GM21825 (cell line): ENCODE results near the gene SLC15A4.
"Not testable (repeated sequence)": the region's sequence is repeated elsewhere in the genome, so short reads cannot be mapped to it uniquely, and the experiment has no call there.

Experiments
- ATAC-seq: cut with Tn5 transposase; IDR thresholded peaks from one replicate; pipeline ENCODE4 v1.9.1; 2021; ENCODE audit warnings: mild to moderate bottlenecking, moderate library complexity; ENCODE audit not compliant: unreplicated experiment

The SLC15A4 gene

GRCh38 chr12:128815779-128816642 lies 7.7 kb downstream of the SLC15A4 start:
- ATAC-seq: no peak

GRCh38 chr12:128814411-128815261 lies 9.1 kb downstream of the SLC15A4 start:
- no peak for ATAC-seq

DNA sequence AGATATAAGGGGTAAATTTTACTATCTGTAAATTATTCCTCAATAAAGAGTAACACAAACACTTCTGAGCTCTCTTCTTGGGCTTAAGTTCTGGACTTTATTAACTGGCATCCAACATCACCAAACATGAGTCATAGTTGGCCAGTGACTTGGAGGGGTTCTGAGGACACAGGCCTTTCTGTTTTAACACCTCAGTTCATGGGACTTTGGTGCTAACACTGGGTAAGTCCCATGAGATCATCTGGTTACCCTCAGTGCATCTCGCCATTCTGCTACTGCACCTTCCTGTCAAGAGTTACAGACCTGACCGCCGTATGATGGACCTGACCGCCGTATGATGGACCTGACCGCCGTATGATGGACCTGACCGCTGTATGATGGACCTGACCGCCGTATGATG lies 9.9 kb downstream of the SLC15A4 start:
- ATAC-seq: peak; percentile 30

DNA sequence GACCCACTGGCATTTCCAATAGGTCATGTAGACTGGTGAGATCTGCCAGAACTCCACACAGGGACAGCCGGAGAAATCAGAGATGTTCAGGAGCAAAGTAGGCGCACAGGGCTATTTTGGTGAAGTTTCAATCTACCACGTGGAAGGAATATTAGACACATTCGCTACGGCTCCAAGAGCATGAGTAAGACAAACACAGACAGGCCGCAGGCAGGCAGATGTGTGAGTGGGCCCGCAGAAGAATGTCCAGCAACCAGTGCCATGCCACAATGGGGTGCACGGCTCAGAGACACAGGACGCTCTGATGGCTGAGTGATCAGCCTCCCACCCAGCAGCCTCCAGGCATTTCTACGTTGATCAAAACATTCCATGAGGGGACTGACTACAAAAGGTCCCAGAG lies 10.4 kb downstream of the SLC15A4 start:
- no peak for ATAC-seq

DNA sequence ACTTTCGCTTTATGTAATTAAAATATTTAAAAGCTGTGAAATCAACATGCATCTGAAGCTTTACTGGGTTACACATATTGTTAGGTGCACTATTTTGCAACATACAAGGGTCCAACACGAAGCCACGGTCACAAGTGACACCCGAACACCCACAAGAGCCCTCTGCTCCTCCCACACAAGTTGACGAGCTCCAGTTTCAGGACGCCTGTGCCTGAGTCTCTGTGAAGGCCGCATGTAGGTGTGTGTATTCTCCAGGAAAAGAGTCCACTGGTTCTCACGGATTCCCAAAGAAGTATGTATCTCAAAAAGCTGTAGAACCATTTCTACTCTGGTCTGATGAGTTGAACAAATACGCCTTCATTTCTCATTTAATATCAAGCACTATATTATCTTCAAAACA lies 12.0 kb downstream of the SLC15A4 start:
- ATAC-seq: no peak

DNA sequence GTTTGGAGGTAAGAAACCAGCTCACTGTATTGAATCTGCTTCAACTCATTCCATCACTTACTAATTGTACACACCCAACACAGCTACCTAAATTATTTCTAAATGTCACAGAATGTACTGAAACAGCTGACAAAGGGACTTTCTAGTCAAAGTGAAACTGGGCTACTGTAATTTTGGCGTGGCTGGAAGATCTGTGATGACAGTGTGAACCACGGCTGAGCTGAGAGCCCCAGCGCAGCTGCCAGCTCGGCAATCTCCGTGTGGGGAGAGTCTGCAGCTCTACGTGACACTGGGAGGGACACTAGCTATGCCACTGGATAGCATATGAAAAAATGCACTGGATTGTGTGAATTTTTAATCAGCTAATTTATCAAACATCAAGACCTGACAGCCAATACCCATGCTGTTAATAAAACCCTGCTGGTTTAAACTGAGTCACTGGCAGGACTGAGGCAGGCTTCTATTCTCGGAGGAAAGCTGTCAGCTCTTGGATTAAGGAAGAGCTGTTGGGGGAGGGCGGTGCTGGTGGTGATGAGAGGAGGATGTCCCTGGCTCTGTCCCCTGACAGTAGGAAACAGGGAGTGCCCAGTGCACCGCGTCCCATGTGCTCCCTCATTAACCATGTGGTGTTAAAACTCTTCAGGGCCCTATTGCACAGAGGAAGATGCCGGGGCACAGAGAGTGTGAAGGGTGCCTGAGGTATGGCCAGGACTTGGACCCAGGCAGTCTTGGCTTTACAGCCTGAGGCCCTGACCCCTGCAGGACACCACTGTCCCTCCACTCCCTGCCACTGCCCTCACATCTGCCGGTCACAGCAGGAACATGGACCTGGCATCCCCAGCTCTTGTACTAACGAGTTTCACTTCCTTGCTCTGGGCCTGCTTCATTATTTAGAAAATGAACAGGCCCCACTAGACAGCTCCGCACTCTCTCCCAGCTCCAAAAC lies 13.3 kb downstream of the SLC15A4 start:
- peak; percentile 71 for ATAC-seq

GRCh38 chr12:128808651-128809050 lies 15.1 kb downstream of the SLC15A4 start:
- no peak for ATAC-seq

GRCh38 chr12:128807161-128807724 lies 16.5 kb downstream of the SLC15A4 start:
- ATAC-seq: no peak

DNA sequence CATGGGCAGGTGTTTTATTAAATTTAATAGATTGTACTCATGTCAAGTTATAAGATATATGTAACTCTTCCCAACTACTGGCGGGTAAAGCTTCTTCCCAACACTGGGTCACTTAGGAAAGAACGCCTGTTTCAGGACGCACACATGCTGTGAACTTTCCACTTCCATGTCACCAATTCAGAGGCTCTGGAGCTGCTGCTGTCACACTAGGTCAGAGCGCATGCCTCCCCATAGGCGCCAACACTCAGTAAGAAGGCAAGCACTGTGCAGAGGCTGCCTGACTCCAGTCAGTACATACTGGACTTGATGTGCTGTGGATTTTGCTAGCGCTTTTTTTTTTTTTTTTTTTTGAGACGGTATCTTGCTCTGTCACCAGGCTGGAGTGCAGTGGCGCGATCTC lies 17.2 kb downstream of the SLC15A4 start:
- no peak for ATAC-seq

- ATAC-seq: not testable (repeated sequence)
These were observed 18.4 kb downstream of the SLC15A4 start for GRCh38 chr12:128805406-128805805.

DNA sequence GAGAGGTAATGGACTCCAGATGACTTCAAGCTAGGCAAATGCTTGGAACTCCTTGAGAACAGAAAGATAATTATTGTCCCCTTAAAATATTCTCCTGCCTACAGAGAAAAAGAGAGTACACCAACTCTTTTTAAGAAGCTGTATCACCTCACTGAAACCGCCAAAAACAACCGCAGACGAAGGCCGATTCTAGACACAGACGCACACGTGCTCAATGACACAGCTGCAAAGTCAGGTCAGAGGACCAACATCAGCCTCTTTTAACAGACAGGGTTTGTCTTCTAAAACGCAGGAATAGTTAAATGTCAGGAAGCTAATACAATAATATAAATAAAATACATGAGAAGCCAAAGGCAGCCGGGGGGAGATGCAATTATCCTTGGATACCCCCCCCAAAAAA lies 19.0 kb downstream of the SLC15A4 start:
- ATAC-seq: no peak

- ATAC-seq: no peak
These were observed 20.0 kb downstream of the SLC15A4 start for GRCh38 chr12:128803788-128804187.

DNA sequence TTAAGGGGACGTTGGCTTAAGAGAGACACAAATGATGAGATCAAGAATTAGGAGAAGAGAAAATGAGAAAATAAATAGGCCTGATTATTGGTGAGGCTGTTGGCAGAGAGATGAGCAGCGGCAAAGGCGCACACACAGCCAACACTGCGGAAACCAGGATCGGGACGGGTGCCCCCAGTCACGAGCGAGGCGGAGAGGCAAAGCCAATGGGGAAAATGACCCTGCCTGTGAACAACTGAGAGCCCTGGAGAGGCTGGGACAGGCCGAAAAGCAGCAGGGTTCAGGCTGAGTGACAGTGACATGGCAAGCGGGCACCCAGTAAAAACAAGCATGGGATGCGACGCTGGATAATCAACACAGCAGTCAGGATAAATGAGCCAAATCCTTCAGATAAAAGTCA lies 21.0 kb downstream of the SLC15A4 start:
- no peak for ATAC-seq

DNA sequence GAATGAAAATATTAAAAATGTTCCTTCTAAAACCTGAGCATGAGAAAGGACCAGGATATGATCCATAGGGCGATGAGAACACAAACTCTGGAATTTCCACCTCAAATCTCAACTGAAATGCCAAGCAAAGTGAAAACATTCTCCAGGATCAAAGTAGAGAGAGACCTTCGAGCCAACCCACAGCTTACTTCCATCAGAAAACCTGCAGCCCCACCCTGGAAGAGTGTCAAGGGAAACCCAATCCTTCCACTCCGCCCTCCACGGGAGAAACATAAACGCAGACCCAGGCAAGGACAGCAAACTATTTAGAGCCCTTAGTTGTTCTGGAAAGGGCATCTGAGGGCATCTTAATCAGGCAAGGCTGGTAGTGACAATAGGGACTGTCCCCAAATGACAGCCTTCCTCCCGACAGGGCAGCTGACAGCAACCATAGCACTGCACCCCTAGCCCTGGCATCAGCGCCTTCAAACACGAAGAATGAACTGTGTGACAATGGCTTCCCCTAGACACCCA lies 21.8 kb downstream of the SLC15A4 start:
- ATAC-seq: no peak

- no peak for ATAC-seq
These were observed 23.2 kb downstream of the SLC15A4 start for GRCh38 chr12:128800606-128801005.

- ATAC-seq: peak; percentile 24
These were observed 25.0 kb downstream of the SLC15A4 start for GRCh38 chr12:128798571-128799341.

DNA sequence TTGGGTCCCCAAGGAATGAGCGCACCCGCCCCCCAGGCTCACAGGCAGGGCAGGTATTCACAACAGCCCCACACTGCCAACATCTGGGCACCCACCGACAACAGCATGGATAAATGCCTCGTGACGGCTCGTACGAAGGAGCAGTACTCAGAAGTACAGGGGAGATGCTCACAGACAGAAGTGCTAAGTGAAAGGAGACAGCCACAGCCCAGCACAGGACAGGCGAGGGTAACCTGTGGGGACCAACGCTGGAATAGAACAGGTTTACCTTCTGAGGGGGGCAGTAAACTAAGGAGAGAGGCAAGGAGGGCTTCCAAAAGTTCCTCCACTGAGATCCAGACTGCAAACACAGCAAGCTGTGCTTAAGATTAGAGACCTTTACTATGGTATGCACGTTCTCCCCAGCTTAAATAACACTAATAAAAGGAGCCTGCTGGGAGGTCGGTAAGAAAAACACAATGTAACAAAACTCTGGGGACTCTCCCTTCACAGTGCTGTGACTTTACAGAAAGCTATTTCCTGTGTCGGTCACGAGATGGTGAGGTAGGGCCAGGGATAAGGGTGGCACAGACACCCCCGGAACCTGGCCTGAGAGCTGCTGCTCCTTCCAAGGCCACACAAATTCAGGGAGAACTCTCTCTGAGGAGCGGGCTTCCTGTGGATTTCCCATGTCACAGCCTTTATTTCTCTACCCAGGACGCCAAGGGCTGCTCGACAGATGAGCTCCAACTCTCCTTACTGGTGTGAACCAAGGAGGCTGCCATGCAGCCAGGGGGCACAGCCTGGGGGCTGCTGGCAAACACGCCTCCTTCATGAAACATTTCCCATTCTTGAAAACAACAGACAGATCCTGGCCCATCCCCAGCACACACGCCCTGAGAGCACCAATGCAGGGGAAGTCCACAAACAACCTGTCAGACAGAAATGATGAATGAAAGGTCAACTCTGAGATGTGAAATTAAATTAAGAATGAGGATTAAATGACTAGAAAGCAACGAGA lies 26.3 kb downstream of the SLC15A4 start:
- ATAC-seq: peak; percentile 57

DNA sequence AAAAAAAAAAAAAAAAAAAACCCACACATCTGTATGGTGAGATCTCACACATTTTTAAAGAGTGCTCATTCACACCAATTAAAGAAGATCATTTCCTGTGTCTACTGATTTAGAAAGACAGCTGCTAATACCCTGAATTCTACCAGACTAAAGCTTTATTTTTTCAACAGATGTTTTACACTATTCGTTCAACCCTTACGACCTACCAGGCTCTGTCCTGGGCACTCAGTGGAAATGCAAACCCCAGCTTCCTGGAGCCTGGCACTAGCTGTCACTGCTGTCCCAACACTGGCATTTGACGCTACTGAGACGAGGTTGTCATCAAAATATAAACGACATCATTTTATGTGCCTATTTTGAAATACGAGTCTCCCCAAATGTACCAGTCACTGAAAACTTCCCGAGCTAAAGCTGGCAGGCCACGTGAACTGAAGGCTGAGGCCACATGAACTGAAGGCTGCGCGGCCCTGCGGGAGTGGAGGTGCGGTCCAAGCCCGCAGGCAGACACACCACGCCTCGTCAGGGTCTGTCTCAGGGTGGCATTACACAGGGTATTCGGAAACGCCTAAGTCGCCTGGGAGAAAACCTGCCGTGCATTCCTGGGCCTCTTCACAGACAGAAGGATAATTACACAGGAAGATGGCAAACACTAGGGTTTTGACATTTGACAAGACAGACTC lies 27.2 kb downstream of the SLC15A4 start:
- no peak for ATAC-seq
